WTC11 (cell line): ENCODE results near the gene CPN1.

Experiments
- FOXJ3 ChIP-seq: sonication (generic); formaldehyde crosslinking; IDR thresholded peaks from 2 replicates; pipeline ENCODE4 v1.9.0; 2021; ENCODE audit warnings: missing genetic modification reagents, mild to moderate bottlenecking, borderline replicate concordance
- IRF2 ChIP-seq: sonication (generic); formaldehyde crosslinking; IDR thresholded peaks from 2 replicates; pipeline ENCODE4 v1.8.0; 2022; ENCODE audit warnings: low read depth, missing genetic modification reagents, borderline replicate concordance
- TF ChIP-seq, protein P1 (sequence below): sonication (generic); formaldehyde crosslinking; IDR thresholded peaks from 2 replicates; pipeline ENCODE4 v1.8.1; 2023; ENCODE audit warnings: mild to moderate bottlenecking, missing genetic modification reagents, moderate library complexity
- TF ChIP-seq, protein P2 (sequence below): sonication (generic); formaldehyde crosslinking; IDR thresholded peaks from 2 replicates; pipeline ENCODE4 v1.8.0; 2023; ENCODE audit warnings: missing genetic modification reagents

DNA sequence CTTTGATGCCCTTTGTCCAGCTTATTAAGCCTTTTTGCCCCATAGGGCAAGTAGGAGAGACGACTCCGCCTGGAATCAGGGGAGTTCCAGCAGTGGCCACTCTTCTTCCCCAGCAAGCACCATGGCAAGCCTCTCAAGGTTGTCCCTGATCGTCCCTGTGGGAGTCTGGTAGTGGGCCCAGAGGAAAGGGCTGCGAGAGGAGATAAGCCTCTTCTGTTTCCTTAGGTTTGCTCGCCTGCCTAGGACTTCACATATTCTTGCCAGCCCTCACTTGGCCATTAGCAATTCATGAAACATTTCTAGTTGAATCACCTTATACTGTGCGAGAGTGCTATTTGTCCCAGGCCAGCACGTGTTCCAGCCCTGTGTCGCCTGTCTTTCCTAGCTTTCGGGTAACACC lies 47.8 kb upstream of the CPN1 start:
- TF ChIP-seq IRF2 (CRISPR knock-in tag) = no peak
- no peak for TF ChIP-seq FOXJ3 (CRISPR knock-in tag)
- TF ChIP-seq, protein P1, sequence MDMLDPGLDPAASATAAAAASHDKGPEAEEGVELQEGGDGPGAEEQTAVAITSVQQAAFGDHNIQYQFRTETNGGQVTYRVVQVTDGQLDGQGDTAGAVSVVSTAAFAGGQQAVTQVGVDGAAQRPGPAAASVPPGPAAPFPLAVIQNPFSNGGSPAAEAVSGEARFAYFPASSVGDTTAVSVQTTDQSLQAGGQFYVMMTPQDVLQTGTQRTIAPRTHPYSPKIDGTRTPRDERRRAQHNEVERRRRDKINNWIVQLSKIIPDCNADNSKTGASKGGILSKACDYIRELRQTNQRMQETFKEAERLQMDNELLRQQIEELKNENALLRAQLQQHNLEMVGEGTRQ (CRISPR knock-in tag) = no peak
- TF ChIP-seq, protein P2, sequence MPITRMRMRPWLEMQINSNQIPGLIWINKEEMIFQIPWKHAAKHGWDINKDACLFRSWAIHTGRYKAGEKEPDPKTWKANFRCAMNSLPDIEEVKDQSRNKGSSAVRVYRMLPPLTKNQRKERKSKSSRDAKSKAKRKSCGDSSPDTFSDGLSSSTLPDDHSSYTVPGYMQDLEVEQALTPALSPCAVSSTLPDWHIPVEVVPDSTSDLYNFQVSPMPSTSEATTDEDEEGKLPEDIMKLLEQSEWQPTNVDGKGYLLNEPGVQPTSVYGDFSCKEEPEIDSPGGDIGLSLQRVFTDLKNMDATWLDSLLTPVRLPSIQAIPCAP (CRISPR knock-in tag) = no peak
